DOHH2 (cell line): ENCODE data around the gene GNRH2.

ENCODE experiments used
- EZH2phosphoT487 ChIP-seq: fragments of 200-600 bp; sonication (generic); IDR thresholded peaks from 2 replicates; pipeline ENCODE4 v1.6.1; 2017; ENCODE audit warnings: borderline replicate concordance, mild to moderate bottlenecking, antibody characterized with exemption, low read length, moderate library complexity, mixed read lengths
- TF ChIP-seq, protein P1 (sequence below): fragments of 200-600 bp; sonication (generic); IDR thresholded peaks from one replicate; pipeline ENCODE4 v1.5.1; 2014; ENCODE audit warnings: antibody characterized with exemption, mild to moderate bottlenecking, low read depth, low read length; ENCODE audit not compliant: poor library complexity, severe bottlenecking

DNA sequence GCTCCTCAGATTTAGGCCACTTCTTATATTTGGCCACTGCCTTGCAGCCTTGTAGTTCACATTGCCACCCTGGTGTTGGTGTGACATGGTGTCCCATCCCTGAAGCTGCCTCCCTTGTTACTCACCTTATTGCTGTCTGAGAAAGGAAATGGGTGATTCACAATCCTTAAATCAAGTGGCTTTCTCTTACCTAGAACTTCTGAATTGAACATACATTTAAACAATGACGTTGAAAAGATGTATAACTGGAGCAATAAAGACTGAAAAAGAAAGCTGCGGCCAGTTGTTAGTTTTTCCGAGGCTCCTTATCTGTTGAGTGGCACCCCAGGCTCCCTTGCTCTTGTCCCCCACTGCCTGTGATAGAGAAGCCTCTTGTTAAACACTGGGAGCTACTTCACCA lies 28.8 kb upstream of the GNRH2 start:
- TF ChIP-seq, protein P1, sequence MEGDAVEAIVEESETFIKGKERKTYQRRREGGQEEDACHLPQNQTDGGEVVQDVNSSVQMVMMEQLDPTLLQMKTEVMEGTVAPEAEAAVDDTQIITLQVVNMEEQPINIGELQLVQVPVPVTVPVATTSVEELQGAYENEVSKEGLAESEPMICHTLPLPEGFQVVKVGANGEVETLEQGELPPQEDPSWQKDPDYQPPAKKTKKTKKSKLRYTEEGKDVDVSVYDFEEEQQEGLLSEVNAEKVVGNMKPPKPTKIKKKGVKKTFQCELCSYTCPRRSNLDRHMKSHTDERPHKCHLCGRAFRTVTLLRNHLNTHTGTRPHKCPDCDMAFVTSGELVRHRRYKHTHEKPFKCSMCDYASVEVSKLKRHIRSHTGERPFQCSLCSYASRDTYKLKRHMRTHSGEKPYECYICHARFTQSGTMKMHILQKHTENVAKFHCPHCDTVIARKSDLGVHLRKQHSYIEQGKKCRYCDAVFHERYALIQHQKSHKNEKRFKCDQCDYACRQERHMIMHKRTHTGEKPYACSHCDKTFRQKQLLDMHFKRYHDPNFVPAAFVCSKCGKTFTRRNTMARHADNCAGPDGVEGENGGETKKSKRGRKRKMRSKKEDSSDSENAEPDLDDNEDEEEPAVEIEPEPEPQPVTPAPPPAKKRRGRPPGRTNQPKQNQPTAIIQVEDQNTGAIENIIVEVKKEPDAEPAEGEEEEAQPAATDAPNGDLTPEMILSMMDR: no peak
- no peak for TF ChIP-seq EZH2phosphoT487
